Measurements from ENCODE around the gene CTSW. TPM values are rescaled to one million over a fixed set of nuclear protein-coding genes. Genes with fewer than 3 reads are reported as not detected.

The CTSW gene
- total RNA-seq, 1 experiment from 2014 or later: not detected

DNA sequence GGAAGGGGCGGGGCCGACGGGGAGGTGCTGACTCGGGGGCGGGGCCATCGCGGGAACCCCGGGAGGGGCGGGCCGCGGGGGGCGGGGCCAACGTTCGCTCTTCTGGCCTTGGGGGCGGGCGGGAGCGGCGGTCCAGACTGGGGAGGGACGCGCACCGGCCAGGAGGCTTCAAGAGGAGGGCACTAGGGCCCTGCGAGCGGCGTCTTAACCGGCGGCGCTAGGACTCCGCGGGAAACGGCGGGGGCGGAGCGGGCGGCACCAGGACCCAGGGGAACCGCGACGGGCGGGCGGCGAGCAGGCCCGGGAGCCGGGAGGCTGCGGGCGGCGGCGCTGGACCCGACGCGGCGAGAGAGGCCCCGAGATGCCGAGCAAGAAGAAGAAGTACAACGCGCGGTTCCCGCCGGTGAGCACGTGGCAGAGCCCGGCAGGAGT, 39.5 kb downstream of the CTSW start, which contains the start of gene DRAP1 (continued):
- TF ChIP-seq NFYB (CRISPR knock-in tag; conservative IDR thresholded peaks at IDR 0.05; ENCODE audit: low read depth) (0 out of 2 replicates have a peak, but pooled peaks have one; percentile 16), SMAD3 (CRISPR knock-in tag; IDR thresholded peaks at IDR 0.05; ENCODE audit: borderline replicate concordance) (peak; percentile 87), TEAD1 (CRISPR knock-in tag; IDR thresholded peaks at IDR 0.05) (peak; percentile 66; the same call in 1 of the 2 replicates), FOXK1 (CRISPR knock-in tag; IDR thresholded peaks at IDR 0.05) (peak; percentile 89)
- TF ChIP-seq, protein P1, sequence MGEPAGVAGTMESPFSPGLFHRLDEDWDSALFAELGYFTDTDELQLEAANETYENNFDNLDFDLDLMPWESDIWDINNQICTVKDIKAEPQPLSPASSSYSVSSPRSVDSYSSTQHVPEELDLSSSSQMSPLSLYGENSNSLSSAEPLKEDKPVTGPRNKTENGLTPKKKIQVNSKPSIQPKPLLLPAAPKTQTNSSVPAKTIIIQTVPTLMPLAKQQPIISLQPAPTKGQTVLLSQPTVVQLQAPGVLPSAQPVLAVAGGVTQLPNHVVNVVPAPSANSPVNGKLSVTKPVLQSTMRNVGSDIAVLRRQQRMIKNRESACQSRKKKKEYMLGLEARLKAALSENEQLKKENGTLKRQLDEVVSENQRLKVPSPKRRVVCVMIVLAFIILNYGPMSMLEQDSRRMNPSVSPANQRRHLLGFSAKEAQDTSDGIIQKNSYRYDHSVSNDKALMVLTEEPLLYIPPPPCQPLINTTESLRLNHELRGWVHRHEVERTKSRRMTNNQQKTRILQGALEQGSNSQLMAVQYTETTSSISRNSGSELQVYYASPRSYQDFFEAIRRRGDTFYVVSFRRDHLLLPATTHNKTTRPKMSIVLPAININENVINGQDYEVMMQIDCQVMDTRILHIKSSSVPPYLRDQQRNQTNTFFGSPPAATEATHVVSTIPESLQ (CRISPR knock-in tag; IDR thresholded peaks at IDR 0.05): no peak
- TF ChIP-seq, protein P2, sequence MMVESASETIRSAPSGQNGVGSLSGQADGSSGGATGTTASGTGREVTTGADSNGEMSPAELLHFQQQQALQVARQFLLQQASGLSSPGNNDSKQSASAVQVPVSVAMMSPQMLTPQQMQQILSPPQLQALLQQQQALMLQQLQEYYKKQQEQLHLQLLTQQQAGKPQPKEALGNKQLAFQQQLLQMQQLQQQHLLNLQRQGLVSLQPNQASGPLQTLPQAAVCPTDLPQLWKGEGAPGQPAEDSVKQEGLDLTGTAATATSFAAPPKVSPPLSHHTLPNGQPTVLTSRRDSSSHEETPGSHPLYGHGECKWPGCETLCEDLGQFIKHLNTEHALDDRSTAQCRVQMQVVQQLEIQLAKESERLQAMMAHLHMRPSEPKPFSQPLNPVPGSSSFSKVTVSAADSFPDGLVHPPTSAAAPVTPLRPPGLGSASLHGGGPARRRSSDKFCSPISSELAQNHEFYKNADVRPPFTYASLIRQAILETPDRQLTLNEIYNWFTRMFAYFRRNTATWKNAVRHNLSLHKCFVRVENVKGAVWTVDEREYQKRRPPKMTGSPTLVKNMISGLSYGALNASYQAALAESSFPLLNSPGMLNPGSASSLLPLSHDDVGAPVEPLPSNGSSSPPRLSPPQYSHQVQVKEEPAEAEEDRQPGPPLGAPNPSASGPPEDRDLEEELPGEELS (CRISPR knock-in tag; IDR thresholded peaks at IDR 0.05): peak; percentile 92; the same call in 1 of the 2 replicates
- TF ChIP-seq, protein P3, sequence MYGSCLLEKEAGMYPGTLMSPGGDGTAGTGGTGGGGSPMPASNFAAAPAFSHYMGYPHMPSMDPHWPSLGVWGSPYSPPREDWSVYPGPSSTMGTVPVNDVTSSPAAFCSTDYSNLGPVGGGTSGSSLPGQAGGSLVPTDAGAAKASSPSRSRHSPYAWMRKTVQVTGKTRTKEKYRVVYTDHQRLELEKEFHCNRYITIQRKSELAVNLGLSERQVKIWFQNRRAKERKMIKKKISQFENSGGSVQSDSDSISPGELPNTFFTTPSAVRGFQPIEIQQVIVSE (CRISPR knock-in tag; IDR thresholded peaks at IDR 0.05; ENCODE audit: borderline replicate concordance): no peak
- TF ChIP-seq, protein P4, sequence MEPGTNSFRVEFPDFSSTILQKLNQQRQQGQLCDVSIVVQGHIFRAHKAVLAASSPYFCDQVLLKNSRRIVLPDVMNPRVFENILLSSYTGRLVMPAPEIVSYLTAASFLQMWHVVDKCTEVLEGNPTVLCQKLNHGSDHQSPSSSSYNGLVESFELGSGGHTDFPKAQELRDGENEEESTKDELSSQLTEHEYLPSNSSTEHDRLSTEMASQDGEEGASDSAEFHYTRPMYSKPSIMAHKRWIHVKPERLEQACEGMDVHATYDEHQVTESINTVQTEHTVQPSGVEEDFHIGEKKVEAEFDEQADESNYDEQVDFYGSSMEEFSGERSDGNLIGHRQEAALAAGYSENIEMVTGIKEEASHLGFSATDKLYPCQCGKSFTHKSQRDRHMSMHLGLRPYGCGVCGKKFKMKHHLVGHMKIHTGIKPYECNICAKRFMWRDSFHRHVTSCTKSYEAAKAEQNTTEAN (CRISPR knock-in tag; IDR thresholded peaks at IDR 0.05): no peak

DNA sequence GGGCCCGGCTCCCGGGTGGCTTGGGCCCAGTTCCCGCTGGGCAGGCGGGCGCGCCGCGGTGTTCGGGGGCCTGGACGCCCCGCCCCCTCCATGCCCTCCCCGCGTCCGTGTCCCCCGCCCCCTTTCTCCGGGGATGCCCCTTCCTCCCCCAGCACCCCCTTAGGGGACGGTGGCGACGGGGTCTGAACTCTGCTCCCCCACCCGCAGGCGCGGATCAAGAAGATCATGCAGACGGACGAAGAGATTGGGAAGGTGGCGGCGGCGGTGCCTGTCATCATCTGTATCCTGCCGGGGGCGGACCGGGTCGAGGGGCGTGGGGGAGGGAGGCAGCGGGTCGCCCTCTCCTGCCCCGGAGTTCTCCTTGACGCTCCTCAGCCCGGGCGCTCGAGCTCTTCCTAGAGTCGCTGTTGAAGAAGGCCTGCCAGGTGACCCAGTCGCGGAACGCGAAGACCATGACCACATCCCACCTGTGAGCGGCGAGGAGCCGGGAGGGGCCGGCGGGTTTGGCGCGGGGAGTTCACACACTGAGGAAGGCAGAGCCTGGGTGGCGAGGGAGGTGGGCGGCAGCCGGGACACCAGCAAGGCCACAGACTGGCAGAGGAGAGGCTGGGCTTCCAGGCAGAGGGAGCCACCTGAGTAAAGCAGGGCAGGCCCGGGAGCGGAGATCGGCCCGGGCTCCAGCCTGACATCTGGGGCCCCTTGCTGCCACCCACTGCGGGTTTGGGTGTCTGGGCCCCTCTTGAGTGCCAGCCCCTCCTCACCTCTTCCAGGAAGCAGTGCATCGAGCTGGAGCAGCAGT, 40.1 kb downstream of the CTSW start:
- Mint-ChIP-seq H3K27ac (no peak overlapping the region; the same call in 1 of the 2 replicates), H3K36me3 (peaks cover 12% of the 10 kb centered on the region), H3K27me3 (ENCODE audit: low read depth) (peaks cover 3% of the 10 kb centered on the region; the same call in 1 of the 2 replicates), H3K9me3 (no peaks in the 10 kb centered on the region), H3K4me3 (peak overlapping the region; percentile 82), H3K4me1 (peaks cover 16% of the 10 kb centered on the region)
- POLR2A ChIA-PET: no interaction called here
- CTCF ChIA-PET: interaction anchor here (1.0 to 1.5 kb wide), 2 partner anchors 12 to 35 kb away, joined by 3 to 4 read pairs; no protein-coding TSS in a partner anchor
- TF ChIP-seq ZNF138 (CRISPR knock-in tag; conservative IDR thresholded peaks at IDR 0.05) (no peak), FOXK1 (CRISPR knock-in tag; IDR thresholded peaks at IDR 0.05) (0 out of 2 replicates have a peak, but pooled peaks have one; percentile 9), FOXP1 (CRISPR knock-in tag; IDR thresholded peaks at IDR 0.05; ENCODE audit: borderline replicate concordance) (peak; percentile 16; the same call in 1 of the 2 replicates)
- TF ChIP-seq, protein P2 (CRISPR knock-in tag; IDR thresholded peaks at IDR 0.05): peak; percentile 15; the same call in 1 of the 2 replicates
- DNase-seq (ENCODE audit: low spot score) (peak; percentile 48), ATAC-seq (peak; percentile 5)

DNA sequence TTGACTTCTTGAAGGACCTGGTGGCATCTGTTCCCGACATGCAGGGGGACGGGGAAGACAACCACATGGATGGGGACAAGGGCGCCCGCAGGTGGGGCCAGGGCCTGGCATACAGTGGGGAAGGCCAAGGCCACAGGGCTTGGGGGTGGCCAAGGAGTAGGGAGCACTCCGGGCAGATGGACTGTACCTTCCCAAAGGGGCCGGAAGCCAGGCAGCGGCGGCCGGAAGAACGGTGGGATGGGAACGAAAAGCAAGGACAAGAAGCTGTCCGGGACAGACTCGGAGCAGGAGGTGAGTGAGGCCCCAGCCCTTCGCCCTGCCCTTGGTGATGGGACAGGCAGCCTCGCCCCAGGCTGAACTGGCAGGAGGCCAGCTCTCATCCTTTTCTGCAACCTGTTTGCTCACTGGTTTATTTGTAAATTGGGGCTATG, 40.8 kb downstream of the CTSW start:
- ATAC-seq: no peak
- Mint-ChIP-seq H3K27me3 (ENCODE audit: low read depth) (no peaks in the 10 kb centered on the region), H3K27ac (no peak overlapping the region), H3K9me3 (no peaks in the 10 kb centered on the region), H3K4me3 (peak overlapping the region; percentile 82), H3K4me1 (peaks cover 9% of the 10 kb centered on the region), H3K36me3 (peaks cover 12% of the 10 kb centered on the region)
- CTCF ChIA-PET: interaction anchor here (0.7 to 1.5 kb wide), 4 partner anchors 12 to 36 kb away, joined by 3 to 6 read pairs (median 4); partner anchors contain the start of gene FIBP
- POLR2A ChIA-PET: no interaction called here
- DNase-seq (ENCODE audit: low spot score): no peak
- TF ChIP-seq CBFB (CRISPR knock-in tag; IDR thresholded peaks at IDR 0.05; ENCODE audit: low read depth) (no peak), ZNF138 (CRISPR knock-in tag; conservative IDR thresholded peaks at IDR 0.05) (no peak), ESRRA (CRISPR knock-in tag; IDR thresholded peaks at IDR 0.05; ENCODE audit: borderline replicate concordance) (no peak)
- TF ChIP-seq, protein P1 (CRISPR knock-in tag; IDR thresholded peaks at IDR 0.05): no peak
- TF ChIP-seq, protein P5, sequence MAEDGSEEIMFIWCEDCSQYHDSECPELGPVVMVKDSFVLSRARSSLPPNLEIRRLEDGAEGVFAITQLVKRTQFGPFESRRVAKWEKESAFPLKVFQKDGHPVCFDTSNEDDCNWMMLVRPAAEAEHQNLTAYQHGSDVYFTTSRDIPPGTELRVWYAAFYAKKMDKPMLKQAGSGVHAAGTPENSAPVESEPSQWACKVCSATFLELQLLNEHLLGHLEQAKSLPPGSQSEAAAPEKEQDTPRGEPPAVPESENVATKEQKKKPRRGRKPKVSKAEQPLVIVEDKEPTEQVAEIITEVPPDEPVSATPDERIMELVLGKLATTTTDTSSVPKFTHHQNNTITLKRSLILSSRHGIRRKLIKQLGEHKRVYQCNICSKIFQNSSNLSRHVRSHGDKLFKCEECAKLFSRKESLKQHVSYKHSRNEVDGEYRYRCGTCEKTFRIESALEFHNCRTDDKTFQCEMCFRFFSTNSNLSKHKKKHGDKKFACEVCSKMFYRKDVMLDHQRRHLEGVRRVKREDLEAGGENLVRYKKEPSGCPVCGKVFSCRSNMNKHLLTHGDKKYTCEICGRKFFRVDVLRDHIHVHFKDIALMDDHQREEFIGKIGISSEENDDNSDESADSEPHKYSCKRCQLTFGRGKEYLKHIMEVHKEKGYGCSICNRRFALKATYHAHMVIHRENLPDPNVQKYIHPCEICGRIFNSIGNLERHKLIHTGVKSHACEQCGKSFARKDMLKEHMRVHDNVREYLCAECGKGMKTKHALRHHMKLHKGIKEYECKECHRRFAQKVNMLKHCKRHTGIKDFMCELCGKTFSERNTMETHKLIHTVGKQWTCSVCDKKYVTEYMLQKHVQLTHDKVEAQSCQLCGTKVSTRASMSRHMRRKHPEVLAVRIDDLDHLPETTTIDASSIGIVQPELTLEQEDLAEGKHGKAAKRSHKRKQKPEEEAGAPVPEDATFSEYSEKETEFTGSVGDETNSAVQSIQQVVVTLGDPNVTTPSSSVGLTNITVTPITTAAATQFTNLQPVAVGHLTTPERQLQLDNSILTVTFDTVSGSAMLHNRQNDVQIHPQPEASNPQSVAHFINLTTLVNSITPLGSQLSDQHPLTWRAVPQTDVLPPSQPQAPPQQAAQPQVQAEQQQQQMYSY (CRISPR knock-in tag; IDR thresholded peaks at IDR 0.05): no peak
